B cell (primary cell): Measurements from ENCODE around the gene XPNPEP2. TPM values are rescaled to one million over a fixed set of nuclear protein-coding genes. Genes with fewer than 3 reads are reported as not detected.
A peak's percentile ranks its signal among the peaks of the same experiment; 100 is the strongest.

Experiments
- ATAC-seq: fragments of 200-7000 bp; cut with Tn5 transposase; one replicate; pipeline ENCODE4 v1.10.0; 2021; ENCODE audit warnings: low read depth, mild to moderate bottlenecking, moderate number of reproducible peaks, moderate library complexity
- CTCF ChIA-PET: fragments of 350-600 bp; sonication (Branson Sonifier 250); formaldehyde crosslinking; loops from one replicate; lab custom pipeline; 2021; ENCODE audit warnings: antibody characterized with exemption, inconsistent platforms; lab: Charles Lee
- POLR2A ChIA-PET: fragments of 350-600 bp; sonication (Branson Sonifier 250); formaldehyde crosslinking; loops from one replicate; lab custom pipeline; 2021; ENCODE audit warnings: antibody characterized with exemption; lab: Charles Lee
- DNase-seq: peaks from one replicate; pipeline ENCODE4 v3.0.0; 2013
- H2AFZ ChIP-seq: 2 replicates; pipeline ENCODE4 v1.6.1; 2012; ENCODE audit warnings: mild to moderate bottlenecking, low read depth, low read length; ENCODE audit not compliant: insufficient read depth, poor library complexity, severe bottlenecking
- H3K27ac ChIP-seq, 2 donors: 1 replicate in 1 of 2; 2 replicates in 1 of 2; pipeline ENCODE4 v1.5.1; 2012 to 2013; ENCODE audit warnings: low read length in 2 of 2, mild to moderate bottlenecking in 2 of 2, moderate library complexity in 1 of 2
- H3K27me3 ChIP-seq, 4 experiments: fragments of 200-600 bp in 1 of 4; sonication (generic) in 1 of 4; replicated peaks in 1 of 4; 1 replicate in 2 of 4; 2 replicates in 2 of 4; pipeline versions ENCODE4 v1.6.1 to v1.7.0; 2013 to 2016; ENCODE audit warnings: low read length in 3 of 4, mild to moderate bottlenecking in 2 of 4, mixed read lengths in 1 of 4, moderate library complexity in 1 of 4; ENCODE audit not compliant: insufficient read depth in 4 of 4, control insufficient read depth in 3 of 4; ENCODE audit errors: control extremely low read depth in 1 of 4
- H3K36me3 ChIP-seq, 2 experiments: replicated peaks in 1 of 2; 1 replicate in 1 of 2; 2 replicates in 1 of 2; pipeline versions ENCODE4 v1.6.1 to v1.7.1; 2013; ENCODE audit warnings: low read length in 1 of 2; ENCODE audit not compliant: insufficient read depth in 2 of 2, control insufficient read depth in 1 of 2; ENCODE audit errors: control extremely low read depth in 1 of 2, extremely low read depth in 1 of 2
- H3K4me1 ChIP-seq, 2 donors: fragments of 200-600 bp in 1 of 2; sonication (generic) in 1 of 2; 1 replicate in 1 of 2; 2 replicates in 1 of 2; pipeline versions ENCODE4 v1.5.1 to v1.6.1; 2013 to 2017; ENCODE audit warnings: low read length in 2 of 2; ENCODE audit not compliant: control insufficient read depth in 2 of 2, insufficient read depth in 2 of 2
- H3K4me2 ChIP-seq: replicated peaks from 2 replicates; pipeline ENCODE3; 2012; ENCODE audit warnings: mild to moderate bottlenecking, low read depth, low read length; ENCODE audit not compliant: poor library complexity, severe bottlenecking
- H3K4me3 ChIP-seq, 5 experiments: fragments of 200-600 bp in 1 of 5; sonication (generic) in 1 of 5; 1 replicate in 3 of 5; 2 replicates in 2 of 5; pipeline versions ENCODE4 v1.5.1 to v1.7.0; 2011 to 2016; ENCODE audit warnings: low read length in 4 of 5, mild to moderate bottlenecking in 4 of 5, low read depth in 2 of 5, control low read depth in 1 of 5, moderate library complexity in 1 of 5; ENCODE audit not compliant: insufficient read depth in 1 of 5; ENCODE audit errors: control extremely low read depth in 1 of 5, extremely low read depth in 1 of 5
- H3K79me2 ChIP-seq: fragments of 200-600 bp; sonication (generic); one replicate; pipeline ENCODE4 v1.6.0; 2016; ENCODE audit warnings: low read length; ENCODE audit not compliant: control insufficient read depth, insufficient read depth
- H3K9ac ChIP-seq: fragments of 200-600 bp; sonication (generic); 2 replicates; pipeline ENCODE4 v1.6.1; 2017; ENCODE audit warnings: mild to moderate bottlenecking, low read length, moderate library complexity
- H3K9me3 ChIP-seq, 3 donors: one replicate each; pipeline versions ENCODE4 v1.6.1 to v1.7.1; 2013; ENCODE audit warnings: low read length in 2 of 3; ENCODE audit not compliant: control insufficient read depth in 2 of 3, insufficient read depth in 1 of 3; ENCODE audit errors: control extremely low read depth in 1 of 3
- H4K20me1 ChIP-seq: 2 replicates; pipeline ENCODE4 v1.6.0; 2012; ENCODE audit warnings: mild to moderate bottlenecking, low read length; ENCODE audit not compliant: insufficient read depth, control insufficient read depth, poor library complexity, severe bottlenecking
- H3K27ac Mint-ChIP-seq: one replicate; pipeline ENCODE4 v1.8.0; 2021; ENCODE audit warnings: mixed read lengths
- H3K27me3 Mint-ChIP-seq: one replicate; pipeline ENCODE4 v1.8.0; 2021; ENCODE audit warnings: mixed read lengths
- H3K4me1 Mint-ChIP-seq: one replicate; pipeline ENCODE4 v1.8.0; 2021; ENCODE audit warnings: mixed read lengths
- H3K4me3 Mint-ChIP-seq: one replicate; pipeline ENCODE4 v1.8.0; 2021; ENCODE audit warnings: mixed read lengths
- H3K9me3 Mint-ChIP-seq: one replicate; pipeline ENCODE4 v1.8.0; 2022; ENCODE audit warnings: mixed read lengths; ENCODE audit not compliant: insufficient read depth
- EZH2 ChIP-seq: IDR thresholded peaks from 2 replicates; pipeline ENCODE4 v1.6.1; 2012; ENCODE audit warnings: borderline replicate concordance, low read depth, mild to moderate bottlenecking, moderate library complexity, low read length; ENCODE audit not compliant: insufficient read depth, poor library complexity, severe bottlenecking
- WGBS: methylation state at CpG from one replicate; pipeline ENCODE4 v1.1.5; 2013; ENCODE audit warnings: missing lambda C conversion rate; ENCODE audit not compliant: insufficient coverage; 5-methylcytosine and 5-hydroxymethylcytosine counted together
- intact Hi-C: fragments of 100-400 bp; cut with micrococcal nuclease; formaldehyde crosslinking; loops from one replicate; pipeline ENCODE4 v1.10.0; 2022
- polyA plus RNA-seq: library from polyadenylated mRNA; depleted of rRNA; stranded (reverse); fragments of >200 nt; gene quantifications from 2 replicates; pipeline ENCODE4 v1.2.3, GENCODE V29; 2012
- total RNA-seq, 2 donors: library from RNA; stranded (reverse); fragments of 120-200 nt in 1 of 2; gene quantifications; 1 replicate in 1 of 2; 2 replicates in 1 of 2; pipeline versions ENCODE4 v1.2.3 to v1.2.4, GENCODE V29; 2013 to 2022
- TF ChIP-seq, protein P1 (sequence below): fragments of 200-600 bp; IDR thresholded peaks from one replicate; pipeline ENCODE4 v1.8.0; 2022; ENCODE audit warnings: antibody characterized with exemption, mild to moderate bottlenecking

XPNPEP2 gene
- total and polyA plus RNA-seq, 2 donors (not counting 1 experiment from before 2014, with no cell fraction given) = 0.31 TPM; not detected in 1

DNA sequence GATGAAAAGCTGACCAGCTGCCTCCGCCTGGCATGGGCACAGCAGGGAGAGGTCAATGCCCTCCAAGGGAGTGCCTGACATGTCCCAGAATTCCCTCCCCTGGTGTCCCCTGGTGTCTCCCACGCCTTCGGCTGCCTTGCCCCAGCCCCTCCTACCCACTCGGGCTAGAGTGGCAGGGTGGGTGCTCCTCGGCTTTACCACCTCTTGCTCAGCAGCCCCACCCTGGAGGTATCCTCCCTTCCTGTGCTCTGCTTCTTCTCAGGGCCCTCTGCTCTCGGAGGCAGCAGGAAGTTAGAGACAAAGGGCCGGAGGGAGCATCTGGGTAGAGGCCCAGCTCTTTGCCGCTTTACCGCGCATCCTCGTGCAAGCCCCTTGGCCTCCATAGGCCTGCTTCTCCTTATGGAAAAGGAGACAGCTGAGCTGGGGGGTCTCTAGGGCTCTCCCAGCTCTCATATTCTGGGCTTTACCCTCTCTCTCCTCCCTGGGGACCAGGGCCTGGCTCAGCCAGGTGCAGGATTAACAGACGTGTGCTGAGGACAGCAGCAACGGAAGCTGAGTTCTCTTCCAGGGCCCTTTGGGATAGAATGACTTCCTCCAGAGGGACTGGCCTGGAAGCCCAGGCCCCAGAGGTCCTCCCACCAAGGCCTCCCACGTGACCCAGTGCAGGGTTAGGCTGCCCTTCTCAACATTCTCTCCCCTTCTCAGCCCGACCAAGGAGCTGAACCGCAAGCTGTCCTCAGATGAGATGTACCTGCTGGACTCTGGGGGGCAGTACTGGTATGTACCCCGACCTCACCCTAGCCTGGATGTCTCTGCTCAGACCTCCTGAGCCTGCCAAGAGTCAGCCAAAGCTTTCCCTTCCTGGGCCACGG lies 17.2 kb downstream of the XPNPEP2 start:
- Histone ChIP-seq H3K36me3 (no peaks in the 10 kb centered on the region), H2AFZ (peak overlapping the region; percentile 45), H3K9ac (no peak overlapping the region), H3K4me3 (peak overlapping the region in 3 of 5 experiments; percentile 2 to 10 (median 8)), H3K4me2 (peak overlapping the region; percentile 59), H3K4me1 (peaks cover 47 to 63% of the 10 kb centered on the region in 2 donors), H4K20me1 (no peaks in the 10 kb centered on the region), H3K27ac (peak overlapping the region; percentile 8 to 47), H3K27me3 (no peaks in the 10 kb centered on the region), H3K9me3 (no peaks in the 10 kb centered on the region), H3K79me2 (no peaks in the 10 kb centered on the region)
- no peaks in the 10 kb centered on the region for H3K27me3 Mint-ChIP-seq
- ChIA-PET POLR2A (interaction anchor here (0.8 to 3.9 kb wide), 7 partner anchors 13 to 40 kb away, joined by 3 to 31 read pairs (median 5); partner anchors contain the start of gene SASH3), CTCF (interaction anchor here (0.6 to 2.5 kb wide), 20 partner anchors 8 to 94 kb away, joined by 3 to 24 read pairs (median 5); partner anchors contain the start of genes SASH3 and XPNPEP2)
- H3K27ac Mint-ChIP-seq = peak overlapping the region; percentile 80
- peaks cover 57% of the 10 kb centered on the region for H3K4me1 Mint-ChIP-seq
- TF ChIP-seq EZH2 = no peak
- TF ChIP-seq, protein P1, sequence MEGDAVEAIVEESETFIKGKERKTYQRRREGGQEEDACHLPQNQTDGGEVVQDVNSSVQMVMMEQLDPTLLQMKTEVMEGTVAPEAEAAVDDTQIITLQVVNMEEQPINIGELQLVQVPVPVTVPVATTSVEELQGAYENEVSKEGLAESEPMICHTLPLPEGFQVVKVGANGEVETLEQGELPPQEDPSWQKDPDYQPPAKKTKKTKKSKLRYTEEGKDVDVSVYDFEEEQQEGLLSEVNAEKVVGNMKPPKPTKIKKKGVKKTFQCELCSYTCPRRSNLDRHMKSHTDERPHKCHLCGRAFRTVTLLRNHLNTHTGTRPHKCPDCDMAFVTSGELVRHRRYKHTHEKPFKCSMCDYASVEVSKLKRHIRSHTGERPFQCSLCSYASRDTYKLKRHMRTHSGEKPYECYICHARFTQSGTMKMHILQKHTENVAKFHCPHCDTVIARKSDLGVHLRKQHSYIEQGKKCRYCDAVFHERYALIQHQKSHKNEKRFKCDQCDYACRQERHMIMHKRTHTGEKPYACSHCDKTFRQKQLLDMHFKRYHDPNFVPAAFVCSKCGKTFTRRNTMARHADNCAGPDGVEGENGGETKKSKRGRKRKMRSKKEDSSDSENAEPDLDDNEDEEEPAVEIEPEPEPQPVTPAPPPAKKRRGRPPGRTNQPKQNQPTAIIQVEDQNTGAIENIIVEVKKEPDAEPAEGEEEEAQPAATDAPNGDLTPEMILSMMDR = no peak
- H3K9me3 Mint-ChIP-seq = no peaks in the 10 kb centered on the region
- intact Hi-C loops = loop anchor here (1.0 kb wide), 1 partner anchor 67 kb away; no protein-coding TSS in a partner anchor
- peak overlapping the region; percentile 63 for H3K4me3 Mint-ChIP-seq
- DNase-seq (peak; percentile 50), ATAC-seq (peak; percentile 38)
- WGBS = 39% methylated on average over 6 of the region's 18 CpGs
